Measurements from ENCODE around the gene PLS3. TPM values are rescaled to one million over a fixed set of nuclear protein-coding genes. Genes with fewer than 3 reads are reported as not detected.

The PLS3 gene
- total and polyA plus RNA-seq, 9 of the 15 experiments (the other 6 are each of a cell fraction or from before 2014, with no cell fraction given) = 0.03 to 0.42 (median 0.03) TPM; not detected in 4

DNA sequence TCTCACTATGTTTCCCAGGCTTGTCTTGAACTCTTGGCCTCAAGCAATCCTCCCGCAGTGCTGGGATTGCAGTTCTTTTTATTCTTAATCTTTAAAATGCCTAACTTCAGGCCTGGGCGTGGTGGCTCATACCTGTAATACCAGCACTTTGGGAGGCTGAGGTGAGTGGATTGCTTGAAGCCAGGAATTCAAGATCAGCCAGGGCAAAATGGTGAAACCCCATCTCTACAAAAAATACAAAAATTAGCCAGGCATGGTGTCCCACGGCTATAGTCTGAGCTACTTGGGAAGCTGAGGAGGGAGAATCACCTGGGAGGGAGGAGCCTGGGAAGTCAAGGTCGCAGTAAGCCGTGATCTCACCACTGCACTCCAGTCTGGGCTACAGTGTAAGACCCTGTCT is 45.9 kb downstream of the PLS3 start:
- FAIRE-seq (no peak), ATAC-seq (no peak), DNase-seq (ENCODE audit: extremely low read depth in 1 of 4, low spot score in 3 of 4) (no peak)
- H4K20me1 ChIP-seq (replicated peaks; ENCODE audit: control insufficient read depth, insufficient read depth, low read length) = no peaks in the 10 kb centered on the region
- H3K36me3 ChIP-seq (ENCODE audit: control insufficient read depth, insufficient read depth, low read length) = no peaks in the 10 kb centered on the region
- CTCF ChIA-PET (ENCODE audit: low intra/inter-chr PET ratio) = no interaction called here
- no peak overlapping the region for H3K9ac ChIP-seq (ENCODE audit: insufficient read depth in 1 of 2, low read depth in 2 of 2, low read length in 2 of 2)
- H3K27ac ChIP-seq (ENCODE audit: extremely low read depth, low read depth, low read length) = no peak overlapping the region
- BruUV-seq (replicated peaks) = no TSS peak
- WGBS (ENCODE audit: insufficient coverage, low coverage, missing lambda C conversion rate) = 2% methylated on average over 4 of the region's 5 CpGs
- no peak overlapping the region for H3K4me2 ChIP-seq (ENCODE audit: insufficient read depth, low read length)
- intact Hi-C loops (cut with micrococcal nuclease) = no loop called here
- H3K4me3 ChIP-seq = no peak overlapping the region
- in situ Hi-C loops (cut with MboI) = no loop called here
- H3K79me2 ChIP-seq (ENCODE audit: control insufficient read depth, insufficient read depth, low read length) = no peaks in the 10 kb centered on the region
- H3K4me1 ChIP-seq (replicated peaks in 1 of 2; ENCODE audit: control insufficient read depth in 2 of 2, insufficient read depth in 2 of 2, low read length in 2 of 2) = no peaks in the 10 kb centered on the region
- no peaks in the 10 kb centered on the region for H3K9me3 ChIP-seq (replicated peaks; ENCODE audit: control insufficient read depth, insufficient read depth, low read depth, low read length)
- POLR2A ChIA-PET = no interaction called here
- H2AFZ ChIP-seq (ENCODE audit: low read depth, low read length) = no peak overlapping the region
- H3K9me1 ChIP-seq (ENCODE audit: control insufficient read depth, insufficient read depth, low read length) = no peaks in the 10 kb centered on the region
- H3K27me3 ChIP-seq (ENCODE audit: control insufficient read depth in 2 of 2, insufficient read depth in 2 of 2, low read length in 2 of 2) = no peaks in the 10 kb centered on the region
- TF ChIP-seq USF1 (CRISPR knock-in tag; IDR thresholded peaks at IDR 0.05) = no peak
- TF ChIP-seq ZNF584 (CRISPR knock-in tag; IDR thresholded peaks at IDR 0.05; ENCODE audit: low read depth) = no peak
- TF ChIP-seq NFYB (IDR thresholded peaks at IDR 0.05; ENCODE audit: extremely low read depth, insufficient read length) = no peak
- TF ChIP-seq CREB3 (tag; conservative IDR thresholded peaks at IDR 0.05; ENCODE audit: low read depth) = no peak
- no peak for TF ChIP-seq PBX2 (CRISPR knock-in tag; IDR thresholded peaks at IDR 0.05; ENCODE audit: low read depth)
- TF ChIP-seq PBX2 (tag; conservative IDR thresholded peaks at IDR 0.05; ENCODE audit: low read depth) = no peak
- no peak for TF ChIP-seq KLF6 (CRISPR knock-in tag; IDR thresholded peaks at IDR 0.05; ENCODE audit: borderline replicate concordance)
- TF ChIP-seq TBP (optimal IDR thresholded peaks at IDR 0.05; ENCODE audit: low read depth, low read length) = no peak
- TF ChIP-seq SREBF1 (IDR thresholded peaks at IDR 0.05; ENCODE audit: borderline replicate concordance, low read depth, low read length) = no peak
- no peak for TF ChIP-seq ZNF75A (CRISPR knock-in tag; IDR thresholded peaks at IDR 0.05)
- TF ChIP-seq, protein P1, sequence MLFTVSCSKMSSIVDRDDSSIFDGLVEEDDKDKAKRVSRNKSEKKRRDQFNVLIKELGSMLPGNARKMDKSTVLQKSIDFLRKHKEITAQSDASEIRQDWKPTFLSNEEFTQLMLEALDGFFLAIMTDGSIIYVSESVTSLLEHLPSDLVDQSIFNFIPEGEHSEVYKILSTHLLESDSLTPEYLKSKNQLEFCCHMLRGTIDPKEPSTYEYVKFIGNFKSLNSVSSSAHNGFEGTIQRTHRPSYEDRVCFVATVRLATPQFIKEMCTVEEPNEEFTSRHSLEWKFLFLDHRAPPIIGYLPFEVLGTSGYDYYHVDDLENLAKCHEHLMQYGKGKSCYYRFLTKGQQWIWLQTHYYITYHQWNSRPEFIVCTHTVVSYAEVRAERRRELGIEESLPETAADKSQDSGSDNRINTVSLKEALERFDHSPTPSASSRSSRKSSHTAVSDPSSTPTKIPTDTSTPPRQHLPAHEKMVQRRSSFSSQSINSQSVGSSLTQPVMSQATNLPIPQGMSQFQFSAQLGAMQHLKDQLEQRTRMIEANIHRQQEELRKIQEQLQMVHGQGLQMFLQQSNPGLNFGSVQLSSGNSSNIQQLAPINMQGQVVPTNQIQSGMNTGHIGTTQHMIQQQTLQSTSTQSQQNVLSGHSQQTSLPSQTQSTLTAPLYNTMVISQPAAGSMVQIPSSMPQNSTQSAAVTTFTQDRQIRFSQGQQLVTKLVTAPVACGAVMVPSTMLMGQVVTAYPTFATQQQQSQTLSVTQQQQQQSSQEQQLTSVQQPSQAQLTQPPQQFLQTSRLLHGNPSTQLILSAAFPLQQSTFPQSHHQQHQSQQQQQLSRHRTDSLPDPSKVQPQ (CRISPR knock-in tag; IDR thresholded peaks at IDR 0.05; ENCODE audit: borderline replicate concordance) = no peak
- TF ChIP-seq ZNF639 (CRISPR knock-in tag; conservative IDR thresholded peaks at IDR 0.05 in 1 of 2, IDR thresholded peaks at IDR 0.05 in 1 of 2) = no peak
- no peak for TF ChIP-seq TCF7 (IDR thresholded peaks at IDR 0.05; ENCODE audit: borderline replicate concordance)
- no peak for TF ChIP-seq RFX7 (CRISPR knock-in tag; IDR thresholded peaks at IDR 0.05)
